GM10248 (cell line): ENCODE data around the gene PNLIPRP2.

ENCODE experiments used
- CTCF ChIA-PET: fragments of 300-600 bp; sonication (Branson Sonifier 250); formaldehyde crosslinking; extraction: SDS; loops from one replicate; lab custom pipeline; 2021; ENCODE audit warnings: antibody characterized with exemption; lab: Yijun Ruan, JAX
- POLR2A ChIA-PET: fragments of 350-650 bp; sonication (Branson Sonifier 250); formaldehyde crosslinking; extraction: SDS; loops from one replicate; lab custom pipeline; 2020; ENCODE audit warnings: antibody characterized with exemption; lab: Yijun Ruan, JAX
- DNase-seq: peaks from one replicate; pipeline ENCODE4 v3.0.0; 2012; ENCODE audit errors: extremely low spot score
- TF ChIP-seq, protein P1 (sequence below): IDR thresholded peaks from 2 replicates; pipeline ENCODE4 v1.5.1; 2012; ENCODE audit warnings: mild to moderate bottlenecking, low read depth; ENCODE audit errors: extremely low read depth, missing control alignments, control extremely low read depth

Gene PNLIPRP2

DNA sequence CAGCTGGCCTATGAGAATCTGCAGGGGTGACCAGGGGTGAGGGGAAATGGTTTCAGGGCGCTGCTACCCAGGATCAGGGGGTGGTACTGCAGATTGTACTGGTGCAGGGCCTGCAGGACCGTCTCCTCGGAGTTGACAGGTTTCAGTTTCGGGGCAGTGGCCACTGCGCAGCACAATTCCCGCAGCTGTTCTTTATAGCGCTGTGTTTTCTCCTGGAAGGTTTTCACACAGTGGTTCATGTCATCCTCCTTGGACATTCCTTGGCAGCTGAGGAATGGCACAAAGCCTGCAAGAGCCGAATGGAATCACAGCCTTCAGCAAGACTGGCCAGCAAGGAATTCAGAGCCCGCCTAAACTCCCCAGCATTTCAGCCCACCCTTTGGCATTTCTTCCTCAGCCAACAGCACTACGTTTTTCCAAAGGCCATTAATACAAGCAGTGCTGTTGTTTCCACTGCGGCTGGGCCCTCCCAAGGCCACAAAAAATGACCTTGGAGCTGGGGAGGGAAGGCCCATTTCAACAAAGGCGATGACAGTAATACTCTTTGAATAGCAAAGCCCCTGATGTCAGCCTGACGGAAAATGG lies 44.9 kb downstream of the PNLIPRP2 start:
- TF ChIP-seq, protein P1, sequence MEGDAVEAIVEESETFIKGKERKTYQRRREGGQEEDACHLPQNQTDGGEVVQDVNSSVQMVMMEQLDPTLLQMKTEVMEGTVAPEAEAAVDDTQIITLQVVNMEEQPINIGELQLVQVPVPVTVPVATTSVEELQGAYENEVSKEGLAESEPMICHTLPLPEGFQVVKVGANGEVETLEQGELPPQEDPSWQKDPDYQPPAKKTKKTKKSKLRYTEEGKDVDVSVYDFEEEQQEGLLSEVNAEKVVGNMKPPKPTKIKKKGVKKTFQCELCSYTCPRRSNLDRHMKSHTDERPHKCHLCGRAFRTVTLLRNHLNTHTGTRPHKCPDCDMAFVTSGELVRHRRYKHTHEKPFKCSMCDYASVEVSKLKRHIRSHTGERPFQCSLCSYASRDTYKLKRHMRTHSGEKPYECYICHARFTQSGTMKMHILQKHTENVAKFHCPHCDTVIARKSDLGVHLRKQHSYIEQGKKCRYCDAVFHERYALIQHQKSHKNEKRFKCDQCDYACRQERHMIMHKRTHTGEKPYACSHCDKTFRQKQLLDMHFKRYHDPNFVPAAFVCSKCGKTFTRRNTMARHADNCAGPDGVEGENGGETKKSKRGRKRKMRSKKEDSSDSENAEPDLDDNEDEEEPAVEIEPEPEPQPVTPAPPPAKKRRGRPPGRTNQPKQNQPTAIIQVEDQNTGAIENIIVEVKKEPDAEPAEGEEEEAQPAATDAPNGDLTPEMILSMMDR = no peak
- POLR2A ChIA-PET = no interaction called here
- no peak for DNase-seq
- CTCF ChIA-PET = no interaction called here

DNA sequence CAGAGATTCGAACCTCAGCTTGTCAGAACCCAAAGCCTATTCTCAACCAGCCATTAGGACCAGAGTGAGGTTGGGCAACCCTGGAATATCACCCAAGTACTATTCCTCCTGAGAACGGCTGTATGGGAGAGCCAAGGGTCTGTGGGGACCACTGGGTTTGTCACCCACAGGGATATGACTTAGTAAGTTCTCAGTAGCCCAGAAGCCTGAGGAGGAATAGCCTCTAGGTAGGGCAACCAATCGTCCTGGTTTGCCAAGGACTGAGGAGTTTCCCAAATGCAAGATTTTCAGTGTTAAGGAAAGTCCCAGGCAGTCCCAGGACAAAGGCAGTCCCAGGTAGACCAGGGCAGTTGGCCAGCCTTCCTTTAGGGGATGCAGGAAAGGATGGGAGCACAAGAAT lies 46.7 kb downstream of the PNLIPRP2 start:
- TF ChIP-seq, protein P1 = no peak
- CTCF ChIA-PET = interaction anchor here (1.3 kb wide), 1 partner anchor 14 kb away, joined by 3 read pairs; no protein-coding TSS in a partner anchor
- no peak for DNase-seq
- POLR2A ChIA-PET = no interaction called here

DNA sequence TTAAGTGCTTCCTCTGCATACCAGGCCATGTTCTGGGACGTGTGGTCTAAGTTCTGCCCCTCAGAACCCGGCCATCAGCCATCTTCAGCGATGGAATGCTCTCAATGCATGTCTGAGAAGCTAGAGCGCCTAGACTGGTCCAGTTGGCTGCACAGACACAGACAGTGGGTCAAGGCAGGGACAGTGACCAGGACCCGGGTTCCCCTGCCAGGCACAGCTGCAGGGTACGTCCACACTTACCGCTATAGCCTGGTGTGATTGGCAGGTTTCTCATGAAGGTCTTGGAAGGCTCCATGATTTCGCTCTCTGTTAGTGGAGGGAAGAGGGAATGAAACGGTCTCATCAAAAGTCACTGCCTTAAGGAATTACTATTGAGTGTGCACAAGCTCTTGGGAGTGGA lies 47.3 kb downstream of the PNLIPRP2 start:
- CTCF ChIA-PET = no interaction called here
- DNase-seq = no peak
- POLR2A ChIA-PET = no interaction called here
- TF ChIP-seq, protein P1 = no peak

GRCh38 chr10:116668446-116668845 lies 47.7 kb downstream of the PNLIPRP2 start:
- TF ChIP-seq, protein P1 = no peak
- ChIA-PET CTCF (interaction anchor here (0.9 kb wide), 1 partner anchor 13 kb away, joined by 3 read pairs; no protein-coding TSS in a partner anchor), POLR2A (no interaction called here)
- DNase-seq = no peak

DNA sequence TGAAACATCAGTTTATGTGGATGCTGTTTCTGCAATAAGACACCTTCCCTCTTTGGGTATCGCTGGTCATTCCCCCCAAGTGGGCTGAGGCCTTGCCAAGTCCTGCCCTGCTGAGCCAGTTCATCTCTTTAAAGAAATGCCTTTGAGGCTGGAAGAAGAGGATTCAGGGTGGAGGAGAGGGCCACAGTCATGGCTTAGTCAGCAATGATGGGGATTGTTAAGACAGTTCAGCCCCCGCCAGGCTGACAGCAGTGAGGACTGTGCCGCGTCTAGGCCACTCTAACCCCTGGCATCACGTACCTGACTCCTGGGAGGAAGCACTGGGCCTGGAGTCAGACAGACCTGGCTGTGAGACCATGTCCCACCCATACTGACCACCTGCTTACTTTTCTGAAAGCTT lies 48.3 kb downstream of the PNLIPRP2 start:
- ChIA-PET POLR2A (no interaction called here), CTCF (interaction anchor here (0.9 kb wide), 1 partner anchor 13 kb away, joined by 3 read pairs; no protein-coding TSS in a partner anchor)
- no peak for DNase-seq
- TF ChIP-seq, protein P1 = no peak

GRCh38 chr10:116669832-116670644 lies 49.3 kb downstream of the PNLIPRP2 start:
- TF ChIP-seq, protein P1 = no peak
- ChIA-PET CTCF (no interaction called here), POLR2A (no interaction called here)
- no peak for DNase-seq
